SK-N-SH treated with all-trans-retinoic acid at 6 μM for 48 hours (cell line): ENCODE results near the gene THEMIS.

Experiments
- ATAC-seq: fragments of 200-7000 bp; cut with Tn5 transposase; 3 replicates; pipeline ENCODE4 v1.9.1; 2020; ENCODE audit warnings: mild to moderate bottlenecking, moderate library complexity
- ARNTL ChIP-seq: fragments of 450-650 bp; formaldehyde crosslinking; IDR thresholded peaks from 2 replicates; pipeline ENCODE4 v1.5.0; 2020; ENCODE audit warnings: low read depth, mild to moderate bottlenecking, moderate library complexity, borderline replicate concordance
- BACH2 ChIP-seq: fragments of 250-450 bp; sonication (Bioruptor Pico); IDR thresholded peaks from 2 replicates; pipeline ENCODE4 v1.9.0; 2021; ENCODE audit warnings: mild to moderate bottlenecking, borderline replicate concordance
- CSDC2 ChIP-seq: fragments of 250-450 bp; sonication (Bioruptor Pico); IDR thresholded peaks from 2 replicates; pipeline ENCODE4 v1.5.0; 2020; ENCODE audit warnings: mild to moderate bottlenecking, moderate library complexity
- ESRRG ChIP-seq: fragments of 250-450 bp; sonication (Bioruptor Pico); IDR thresholded peaks from 2 replicates; pipeline ENCODE4 v1.6.1; 2021; ENCODE audit warnings: mild to moderate bottlenecking
- GLIS3 ChIP-seq: fragments of 250-450 bp; sonication (Bioruptor Pico); IDR thresholded peaks from 2 replicates; pipeline ENCODE4 v1.5.0; 2020; ENCODE audit warnings: mild to moderate bottlenecking, moderate library complexity
- ISL1 ChIP-seq: fragments of 250-450 bp; sonication (Bioruptor Pico); IDR thresholded peaks from 2 replicates; pipeline ENCODE4 v2.1.2; 2022; ENCODE audit warnings: mild to moderate bottlenecking, moderate library complexity
- OSR1 ChIP-seq: fragments of 250-450 bp; sonication (Bioruptor Pico); IDR thresholded peaks from 2 replicates; pipeline ENCODE4 v1.8.0; 2022; ENCODE audit warnings: moderate library complexity, mild to moderate bottlenecking, inconsistent platforms
- PPARA ChIP-seq: fragments of 250-450 bp; sonication (Bioruptor Pico); IDR thresholded peaks from 2 replicates; pipeline ENCODE4 v1.5.0; 2020; ENCODE audit warnings: mild to moderate bottlenecking, borderline replicate concordance
- SNAI2 ChIP-seq: fragments of 250-450 bp; sonication (Bioruptor Pico); IDR thresholded peaks from 2 replicates; pipeline ENCODE4 v1.5.0; 2020; ENCODE audit warnings: mild to moderate bottlenecking, moderate library complexity
- TCF4 ChIP-seq: fragments of 250-450 bp; sonication (Bioruptor Pico); IDR thresholded peaks from 2 replicates; pipeline ENCODE4 v1.8.0; 2021; ENCODE audit warnings: mild to moderate bottlenecking, moderate library complexity, borderline replicate concordance
- TOX ChIP-seq: fragments of 250-450 bp; sonication (Bioruptor Pico); IDR thresholded peaks from 2 replicates; pipeline ENCODE4 v1.8.0; 2021; ENCODE audit warnings: mild to moderate bottlenecking, moderate library complexity, borderline replicate concordance
- ZC3H10 ChIP-seq: fragments of 250-450 bp; sonication (Bioruptor Pico); IDR thresholded peaks from 2 replicates; pipeline ENCODE4 v1.5.1; 2021; ENCODE audit warnings: mild to moderate bottlenecking, moderate library complexity
- ZFP3 ChIP-seq: fragments of 250-450 bp; sonication (Bioruptor Pico); IDR thresholded peaks from 2 replicates; pipeline ENCODE4 v1.5.0; 2020; ENCODE audit warnings: mild to moderate bottlenecking, moderate library complexity
- ZFP30 ChIP-seq: fragments of 450-650 bp; formaldehyde crosslinking; IDR thresholded peaks from 2 replicates; pipeline ENCODE4 v1.5.0; 2022; ENCODE audit warnings: mild to moderate bottlenecking, moderate library complexity
- ZNF565 ChIP-seq: fragments of 450-650 bp; formaldehyde crosslinking; conservative IDR thresholded peaks from 2 replicates; pipeline ENCODE4 v1.5.0; 2020; ENCODE audit warnings: low read depth, mild to moderate bottlenecking, moderate library complexity
- ZNF8 ChIP-seq: fragments of 450-650 bp; formaldehyde crosslinking; IDR thresholded peaks from 2 replicates; pipeline ENCODE4 v1.5.0; 2020; ENCODE audit warnings: mild to moderate bottlenecking, moderate library complexity
- TF ChIP-seq, protein P1 (sequence below): fragments of 250-450 bp; sonication (Bioruptor Pico); IDR thresholded peaks from 2 replicates; pipeline ENCODE4 v1.5.1; 2021; ENCODE audit warnings: mild to moderate bottlenecking, moderate library complexity
- TF ChIP-seq, protein P2 (sequence below): fragments of 250-450 bp; sonication (Bioruptor Pico); IDR thresholded peaks from 2 replicates; pipeline ENCODE4 v1.5.0; 2020; ENCODE audit warnings: mild to moderate bottlenecking, moderate library complexity
- TF ChIP-seq, protein P3 (sequence below): fragments of 250-450 bp; sonication (Bioruptor Pico); IDR thresholded peaks from 2 replicates; pipeline ENCODE4 v1.8.0; 2021; ENCODE audit warnings: low read depth, mild to moderate bottlenecking, moderate library complexity, borderline replicate concordance
- TF ChIP-seq, protein P4 (sequence below): fragments of 250-450 bp; sonication (Bioruptor Pico); IDR thresholded peaks from 2 replicates; pipeline ENCODE4 v1.8.0; 2020; ENCODE audit warnings: mild to moderate bottlenecking, moderate library complexity, borderline replicate concordance
- TF ChIP-seq, protein P5 (sequence below): fragments of 250-450 bp; sonication (Bioruptor Pico); IDR thresholded peaks from 2 replicates; pipeline ENCODE4 v1.5.1; 2020; ENCODE audit warnings: low read depth, mild to moderate bottlenecking, moderate library complexity

The THEMIS gene

DNA sequence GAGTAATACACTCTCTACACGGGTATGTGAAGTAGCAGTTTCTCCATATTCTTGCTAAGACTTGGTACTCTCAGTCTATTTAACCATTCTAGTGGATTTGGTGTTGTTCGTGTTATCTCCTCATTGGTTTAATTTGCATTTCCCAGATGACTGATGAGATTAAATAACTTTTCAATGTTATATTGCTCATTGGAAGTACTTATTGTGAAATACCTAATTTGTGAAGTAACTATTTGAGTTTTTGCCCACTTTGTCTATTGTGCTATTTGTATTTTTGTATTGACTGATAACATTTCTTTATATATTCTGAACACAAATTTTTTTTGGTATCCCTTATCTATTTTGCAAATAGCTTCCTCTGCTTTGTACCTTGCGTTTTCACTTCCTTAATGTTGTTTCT is 167.9 kb downstream of the THEMIS start:
- no peak for ATAC-seq
- no peak for TF ChIP-seq TCF4 (CRISPR knock-in tag)

DNA sequence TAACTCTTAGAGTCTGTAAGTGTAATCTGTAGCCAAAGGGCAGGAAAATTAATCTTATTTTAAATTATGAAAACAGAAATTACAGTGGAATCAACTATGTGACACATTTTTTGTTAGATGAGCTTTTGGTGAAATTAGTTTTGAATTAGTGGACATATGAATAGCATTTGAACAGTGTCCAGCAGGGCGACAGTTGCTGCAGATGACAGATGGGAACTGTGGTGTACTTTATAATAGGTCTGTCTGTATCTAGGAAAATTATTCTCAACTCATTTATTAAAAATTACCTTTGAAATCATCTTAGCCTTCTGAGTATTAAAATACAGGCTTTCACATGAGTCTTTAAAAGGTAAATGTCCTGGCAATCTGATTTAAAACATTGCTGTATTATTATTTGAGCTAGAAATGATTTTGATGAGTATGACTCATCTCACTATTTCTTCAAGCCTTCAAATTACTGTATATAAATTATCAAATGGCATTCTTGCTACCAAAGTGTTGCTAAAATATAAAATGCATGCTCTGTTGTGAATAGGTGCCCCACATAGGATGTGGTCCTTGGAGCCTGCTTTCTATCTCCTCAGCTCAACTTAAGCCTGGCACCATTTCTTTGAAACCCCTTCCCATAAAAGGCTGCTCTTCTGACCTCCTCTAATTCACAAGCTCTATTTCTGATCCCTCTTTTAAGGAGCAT is 173.5 kb downstream of the THEMIS start:
- TF ChIP-seq, protein P1, sequence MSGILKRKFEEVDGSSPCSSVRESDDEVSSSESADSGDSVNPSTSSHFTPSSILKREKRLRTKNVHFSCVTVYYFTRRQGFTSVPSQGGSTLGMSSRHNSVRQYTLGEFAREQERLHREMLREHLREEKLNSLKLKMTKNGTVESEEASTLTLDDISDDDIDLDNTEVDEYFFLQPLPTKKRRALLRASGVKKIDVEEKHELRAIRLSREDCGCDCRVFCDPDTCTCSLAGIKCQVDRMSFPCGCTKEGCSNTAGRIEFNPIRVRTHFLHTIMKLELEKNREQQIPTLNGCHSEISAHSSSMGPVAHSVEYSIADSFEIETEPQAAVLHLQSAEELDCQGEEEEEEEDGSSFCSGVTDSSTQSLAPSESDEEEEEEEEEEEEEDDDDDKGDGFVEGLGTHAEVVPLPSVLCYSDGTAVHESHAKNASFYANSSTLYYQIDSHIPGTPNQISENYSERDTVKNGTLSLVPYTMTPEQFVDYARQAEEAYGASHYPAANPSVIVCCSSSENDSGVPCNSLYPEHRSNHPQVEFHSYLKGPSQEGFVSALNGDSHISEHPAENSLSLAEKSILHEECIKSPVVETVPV = no peak
- no peak for TF ChIP-seq ARNTL (CRISPR knock-in tag)
- TF ChIP-seq ZFP3 = no peak
- no peak for TF ChIP-seq ISL1 (CRISPR knock-in tag)
- no peak for TF ChIP-seq OSR1
- TF ChIP-seq ZC3H10 (CRISPR knock-in tag) = no peak
- TF ChIP-seq, protein P2, sequence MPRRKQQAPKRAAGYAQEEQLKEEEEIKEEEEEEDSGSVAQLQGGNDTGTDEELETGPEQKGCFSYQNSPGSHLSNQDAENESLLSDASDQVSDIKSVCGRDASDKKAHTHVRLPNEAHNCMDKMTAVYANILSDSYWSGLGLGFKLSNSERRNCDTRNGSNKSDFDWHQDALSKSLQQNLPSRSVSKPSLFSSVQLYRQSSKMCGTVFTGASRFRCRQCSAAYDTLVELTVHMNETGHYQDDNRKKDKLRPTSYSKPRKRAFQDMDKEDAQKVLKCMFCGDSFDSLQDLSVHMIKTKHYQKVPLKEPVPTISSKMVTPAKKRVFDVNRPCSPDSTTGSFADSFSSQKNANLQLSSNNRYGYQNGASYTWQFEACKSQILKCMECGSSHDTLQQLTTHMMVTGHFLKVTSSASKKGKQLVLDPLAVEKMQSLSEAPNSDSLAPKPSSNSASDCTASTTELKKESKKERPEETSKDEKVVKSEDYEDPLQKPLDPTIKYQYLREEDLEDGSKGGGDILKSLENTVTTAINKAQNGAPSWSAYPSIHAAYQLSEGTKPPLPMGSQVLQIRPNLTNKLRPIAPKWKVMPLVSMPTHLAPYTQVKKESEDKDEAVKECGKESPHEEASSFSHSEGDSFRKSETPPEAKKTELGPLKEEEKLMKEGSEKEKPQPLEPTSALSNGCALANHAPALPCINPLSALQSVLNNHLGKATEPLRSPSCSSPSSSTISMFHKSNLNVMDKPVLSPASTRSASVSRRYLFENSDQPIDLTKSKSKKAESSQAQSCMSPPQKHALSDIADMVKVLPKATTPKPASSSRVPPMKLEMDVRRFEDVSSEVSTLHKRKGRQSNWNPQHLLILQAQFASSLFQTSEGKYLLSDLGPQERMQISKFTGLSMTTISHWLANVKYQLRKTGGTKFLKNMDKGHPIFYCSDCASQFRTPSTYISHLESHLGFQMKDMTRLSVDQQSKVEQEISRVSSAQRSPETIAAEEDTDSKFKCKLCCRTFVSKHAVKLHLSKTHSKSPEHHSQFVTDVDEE = no peak
- no peak for TF ChIP-seq ZNF8 (CRISPR knock-in tag)
- TF ChIP-seq ZFP30 (CRISPR knock-in tag) = no peak
- no peak for TF ChIP-seq TOX
- no peak for TF ChIP-seq PPARA (CRISPR knock-in tag)
- TF ChIP-seq GLIS3 (CRISPR knock-in tag) = no peak
- TF ChIP-seq ZNF565 (CRISPR knock-in tag) = no peak
- TF ChIP-seq, protein P3, sequence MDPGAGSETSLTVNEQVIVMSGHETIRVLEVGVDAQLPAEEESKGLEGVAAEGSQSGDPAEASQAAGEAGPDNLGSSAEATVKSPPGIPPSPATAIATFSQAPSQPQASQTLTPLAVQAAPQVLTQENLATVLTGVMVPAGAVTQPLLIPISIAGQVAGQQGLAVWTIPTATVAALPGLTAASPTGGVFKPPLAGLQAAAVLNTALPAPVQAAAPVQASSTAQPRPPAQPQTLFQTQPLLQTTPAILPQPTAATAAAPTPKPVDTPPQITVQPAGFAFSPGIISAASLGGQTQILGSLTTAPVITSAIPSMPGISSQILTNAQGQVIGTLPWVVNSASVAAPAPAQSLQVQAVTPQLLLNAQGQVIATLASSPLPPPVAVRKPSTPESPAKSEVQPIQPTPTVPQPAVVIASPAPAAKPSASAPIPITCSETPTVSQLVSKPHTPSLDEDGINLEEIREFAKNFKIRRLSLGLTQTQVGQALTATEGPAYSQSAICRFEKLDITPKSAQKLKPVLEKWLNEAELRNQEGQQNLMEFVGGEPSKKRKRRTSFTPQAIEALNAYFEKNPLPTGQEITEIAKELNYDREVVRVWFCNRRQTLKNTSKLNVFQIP (CRISPR knock-in tag) = no peak
- no peak for TF ChIP-seq CSDC2
- TF ChIP-seq ESRRG (CRISPR knock-in tag) = no peak
- no peak for TF ChIP-seq BACH2 (CRISPR knock-in tag)
- TF ChIP-seq, protein P4, sequence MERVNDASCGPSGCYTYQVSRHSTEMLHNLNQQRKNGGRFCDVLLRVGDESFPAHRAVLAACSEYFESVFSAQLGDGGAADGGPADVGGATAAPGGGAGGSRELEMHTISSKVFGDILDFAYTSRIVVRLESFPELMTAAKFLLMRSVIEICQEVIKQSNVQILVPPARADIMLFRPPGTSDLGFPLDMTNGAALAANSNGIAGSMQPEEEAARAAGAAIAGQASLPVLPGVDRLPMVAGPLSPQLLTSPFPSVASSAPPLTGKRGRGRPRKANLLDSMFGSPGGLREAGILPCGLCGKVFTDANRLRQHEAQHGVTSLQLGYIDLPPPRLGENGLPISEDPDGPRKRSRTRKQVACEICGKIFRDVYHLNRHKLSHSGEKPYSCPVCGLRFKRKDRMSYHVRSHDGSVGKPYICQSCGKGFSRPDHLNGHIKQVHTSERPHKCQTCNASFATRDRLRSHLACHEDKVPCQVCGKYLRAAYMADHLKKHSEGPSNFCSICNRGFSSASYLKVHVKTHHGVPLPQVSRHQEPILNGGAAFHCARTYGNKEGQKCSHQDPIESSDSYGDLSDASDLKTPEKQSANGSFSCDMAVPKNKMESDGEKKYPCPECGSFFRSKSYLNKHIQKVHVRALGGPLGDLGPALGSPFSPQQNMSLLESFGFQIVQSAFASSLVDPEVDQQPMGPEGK = no peak
- TF ChIP-seq SNAI2 = no peak
- no peak for ATAC-seq

DNA sequence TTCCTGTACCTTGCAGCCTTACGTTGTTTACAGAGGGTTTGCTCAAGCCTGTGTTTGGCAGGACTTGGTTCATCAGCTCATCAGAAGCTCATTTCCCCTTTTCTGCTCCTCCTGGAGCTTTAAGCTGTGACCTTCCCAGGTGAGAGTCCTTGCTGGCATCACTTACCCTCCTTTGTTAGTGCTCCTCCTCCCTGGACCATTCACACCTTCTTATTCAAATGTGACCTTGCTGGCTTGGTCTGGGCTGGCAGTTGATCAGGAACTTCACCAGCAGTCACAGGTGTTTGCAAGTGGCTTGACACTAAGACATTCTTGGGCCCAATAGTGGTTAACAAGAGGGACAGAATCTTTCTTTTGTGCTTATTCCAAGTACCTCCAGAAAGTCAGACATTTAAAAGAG is 175.0 kb downstream of the THEMIS start:
- no peak for ATAC-seq
- TF ChIP-seq BACH2 (CRISPR knock-in tag) (no peak), ZFP3 (no peak), CSDC2 (no peak), TCF4 (CRISPR knock-in tag) (no peak), OSR1 (no peak)
- TF ChIP-seq, all 23 proteins: peak for 0

DNA sequence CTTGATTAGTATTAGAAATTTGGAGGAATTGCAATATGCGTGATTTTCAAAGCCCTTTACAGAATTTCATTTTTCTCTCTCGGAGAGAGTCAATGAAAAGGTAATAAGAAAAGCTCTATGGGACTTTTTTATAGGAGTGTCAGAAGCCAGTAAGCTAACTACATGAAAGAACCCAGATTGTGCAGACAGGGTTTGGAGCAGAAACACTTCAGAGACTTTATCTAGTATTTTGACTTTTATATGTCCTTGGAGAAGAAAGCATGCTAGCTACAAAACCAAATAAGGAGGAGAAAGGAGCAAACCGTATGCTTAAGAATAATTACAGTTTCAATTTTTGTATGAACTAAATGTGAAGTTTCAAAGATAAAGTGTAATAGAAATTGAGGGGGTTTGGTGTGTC is 182.2 kb downstream of the THEMIS start:
- no peak for ATAC-seq
- TF ChIP-seq BACH2 (CRISPR knock-in tag) (no peak), ESRRG (CRISPR knock-in tag) (no peak), OSR1 (no peak), GLIS3 (CRISPR knock-in tag) (no peak)
- TF ChIP-seq, protein P4 = no peak
- TF ChIP-seq, protein P2 = no peak
- TF ChIP-seq, protein P5, sequence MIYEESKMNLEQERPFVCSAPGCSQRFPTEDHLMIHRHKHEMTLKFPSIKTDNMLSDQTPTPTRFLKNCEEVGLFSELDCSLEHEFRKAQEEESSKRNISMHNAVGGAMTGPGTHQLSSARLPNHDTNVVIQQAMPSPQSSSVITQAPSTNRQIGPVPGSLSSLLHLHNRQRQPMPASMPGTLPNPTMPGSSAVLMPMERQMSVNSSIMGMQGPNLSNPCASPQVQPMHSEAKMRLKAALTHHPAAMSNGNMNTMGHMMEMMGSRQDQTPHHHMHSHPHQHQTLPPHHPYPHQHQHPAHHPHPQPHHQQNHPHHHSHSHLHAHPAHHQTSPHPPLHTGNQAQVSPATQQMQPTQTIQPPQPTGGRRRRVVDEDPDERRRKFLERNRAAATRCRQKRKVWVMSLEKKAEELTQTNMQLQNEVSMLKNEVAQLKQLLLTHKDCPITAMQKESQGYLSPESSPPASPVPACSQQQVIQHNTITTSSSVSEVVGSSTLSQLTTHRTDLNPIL (CRISPR knock-in tag) = no peak
